Endothelial cell of umbilical vein (primary cell): ENCODE data around the gene ARNT2.

Source experiments
- EZH2 ChIP-seq: IDR thresholded peaks from 2 replicates; pipeline ENCODE4 v1.6.1; 2012; ENCODE audit warnings: borderline replicate concordance, low read depth, mild to moderate bottlenecking, moderate library complexity, low read length, inconsistent platforms; ENCODE audit not compliant: severe bottlenecking
- FOS ChIP-seq: IDR thresholded peaks from 2 replicates; pipeline ENCODE4 v1.6.1; 2011; ENCODE audit warnings: mild to moderate bottlenecking, low read length, moderate library complexity, borderline replicate concordance; ENCODE audit not compliant: insufficient read depth
- POLR2A ChIP-seq: IDR thresholded peaks from 2 replicates; pipeline ENCODE4 v1.6.1; 2012; ENCODE audit warnings: low read depth, mild to moderate bottlenecking, control low read depth, low read length
- POLR2AphosphoS5 ChIP-seq: IDR thresholded peaks from 2 replicates; pipeline ENCODE4 v1.6.1; 2012; ENCODE audit warnings: low read depth, mild to moderate bottlenecking, control low read depth, low read length, moderate library complexity; ENCODE audit not compliant: insufficient read depth
- TF ChIP-seq, protein P1 (sequence below), 2 donors: IDR thresholded peaks; 1 replicate in 1 of 2; 2 replicates in 1 of 2; pipeline ENCODE4 v1.5.1; 2011; ENCODE audit warnings: low read length in 2 of 2, mild to moderate bottlenecking in 2 of 2, moderate library complexity in 2 of 2, control low read depth in 1 of 2, inconsistent platforms in 1 of 2, low read depth in 1 of 2; ENCODE audit not compliant: insufficient read depth in 1 of 2; ENCODE audit errors: extremely low read depth in 1 of 2
- TF ChIP-seq, protein P2 (sequence below): IDR thresholded peaks from 2 replicates; pipeline ENCODE4 v1.6.1; 2011; ENCODE audit not compliant: insufficient read depth, insufficient read length

DNA sequence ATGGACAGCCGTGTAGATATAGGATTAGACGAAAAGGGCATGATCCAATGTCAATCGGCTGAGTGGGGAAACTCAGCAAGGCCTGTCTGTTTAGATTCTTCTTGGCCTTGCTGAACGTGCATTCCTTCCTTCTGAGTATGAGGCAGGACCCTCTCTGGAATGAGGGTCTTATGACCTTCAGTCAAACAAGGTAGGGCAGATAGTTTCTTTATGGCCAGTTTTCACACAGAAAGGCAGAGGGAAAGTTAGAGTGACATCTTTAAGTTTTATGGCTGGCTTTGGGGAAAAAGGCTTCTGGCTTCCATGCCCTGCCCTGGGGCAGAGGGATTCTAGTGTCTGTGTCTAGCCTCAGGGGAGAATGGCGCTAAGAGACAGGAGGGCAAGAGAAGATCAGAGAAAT is 29.7 kb downstream of the ARNT2 start:
- TF ChIP-seq, protein P1, sequence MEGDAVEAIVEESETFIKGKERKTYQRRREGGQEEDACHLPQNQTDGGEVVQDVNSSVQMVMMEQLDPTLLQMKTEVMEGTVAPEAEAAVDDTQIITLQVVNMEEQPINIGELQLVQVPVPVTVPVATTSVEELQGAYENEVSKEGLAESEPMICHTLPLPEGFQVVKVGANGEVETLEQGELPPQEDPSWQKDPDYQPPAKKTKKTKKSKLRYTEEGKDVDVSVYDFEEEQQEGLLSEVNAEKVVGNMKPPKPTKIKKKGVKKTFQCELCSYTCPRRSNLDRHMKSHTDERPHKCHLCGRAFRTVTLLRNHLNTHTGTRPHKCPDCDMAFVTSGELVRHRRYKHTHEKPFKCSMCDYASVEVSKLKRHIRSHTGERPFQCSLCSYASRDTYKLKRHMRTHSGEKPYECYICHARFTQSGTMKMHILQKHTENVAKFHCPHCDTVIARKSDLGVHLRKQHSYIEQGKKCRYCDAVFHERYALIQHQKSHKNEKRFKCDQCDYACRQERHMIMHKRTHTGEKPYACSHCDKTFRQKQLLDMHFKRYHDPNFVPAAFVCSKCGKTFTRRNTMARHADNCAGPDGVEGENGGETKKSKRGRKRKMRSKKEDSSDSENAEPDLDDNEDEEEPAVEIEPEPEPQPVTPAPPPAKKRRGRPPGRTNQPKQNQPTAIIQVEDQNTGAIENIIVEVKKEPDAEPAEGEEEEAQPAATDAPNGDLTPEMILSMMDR (IDR thresholded peaks at IDR 0.05; ENCODE audit: extremely low read depth in 1 of 2, insufficient read depth in 1 of 2, low read depth in 1 of 2, low read length in 2 of 2), result no peak
- TF ChIP-seq EZH2 (no peak), FOS (no peak), POLR2A (no peak), POLR2AphosphoS5 (no peak)
- TF ChIP-seq, protein P2, sequence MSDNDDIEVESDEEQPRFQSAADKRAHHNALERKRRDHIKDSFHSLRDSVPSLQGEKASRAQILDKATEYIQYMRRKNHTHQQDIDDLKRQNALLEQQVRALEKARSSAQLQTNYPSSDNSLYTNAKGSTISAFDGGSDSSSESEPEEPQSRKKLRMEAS, result no peak
